HCT116 (cell line): Measurements from ENCODE around the gene TGDS. TPM values are rescaled to one million over a fixed set of nuclear protein-coding genes. Genes with fewer than 3 reads are reported as not detected.

Experiments used
- ATAC-seq: fragments of 200-7000 bp; cut with Tn5 transposase; 2 replicates; pipeline ENCODE4 v1.9.1; 2020; ENCODE audit warnings: mild to moderate bottlenecking, moderate library complexity
- BruUV-seq: library from RNA; stranded (reverse); fragments of 400-500 nt; replicated peaks from 2 replicates; lab custom pipeline; 2021; lab: Mats Ljungman, UMichigan
- CTCF ChIA-PET: fragments of 300-600 bp; sonication (Branson Sonifier 250); formaldehyde crosslinking; loops from one replicate; lab custom pipeline; 2021; ENCODE audit warnings: antibody characterized with exemption; lab: Charles Lee
- POLR2A ChIA-PET: fragments of 300-600, 350-600 bp; sonication (Branson Sonifier 250); formaldehyde crosslinking; loops from one replicate; lab custom pipeline; 2021; ENCODE audit warnings: antibody characterized with exemption; lab: Charles Lee
- RAD21 ChIA-PET, 2 experiments: fragments of 300-600 bp; sonication (Branson Sonifier 250); formaldehyde crosslinking; loops; one replicate each; lab custom pipeline; 2023; ENCODE audit warnings: low total read pairs in 2 of 2; ENCODE audit not compliant: uncharacterized antibody in 2 of 2, unreplicated experiment in 2 of 2, low non-redundant PET in 1 of 2; lab: Charles Lee
- DNase-seq: peaks from one replicate; pipeline ENCODE4 v3.0.0-alpha.2; 2010; ENCODE audit warnings: low read depth, low spot score
- H2AFZ ChIP-seq: fragments of 200-600 bp; shearing (Covaris generic), sonication (generic); 2 replicates; pipeline ENCODE4 v1.6.1; 2017; ENCODE audit warnings: low read depth, mixed run types, mixed read lengths, antibody characterized with exemption, low read length; ENCODE audit not compliant: poor library complexity, severe bottlenecking
- H3K27ac ChIP-seq: 2 replicates; pipeline ENCODE4 v1.5.1; 2012; ENCODE audit warnings: low read depth, low read length
- H3K27me3 ChIP-seq: fragments of 200-600 bp; sonication (generic); 2 replicates; pipeline ENCODE4 v1.6.1; 2016; ENCODE audit warnings: mixed run types, low read length, mixed read lengths; ENCODE audit not compliant: insufficient read depth
- H3K36me3 ChIP-seq, 2 experiments: fragments of 200-500 bp in 1 of 2; fragments of 200-600 bp in 1 of 2; sonication (Bioruptor generic) in 1 of 2; sonication (generic) in 1 of 2; 2 replicates each; pipeline versions ENCODE4 v1.5.1 to v1.6.1; 2014 to 2016; ENCODE audit warnings: low read length in 2 of 2, inconsistent platforms in 1 of 2, mixed read lengths in 1 of 2, mixed run types in 1 of 2; ENCODE audit not compliant: insufficient read depth in 2 of 2, control insufficient read depth in 1 of 2
- H3K4me1 ChIP-seq, 2 experiments: fragments of 200-600 bp in 1 of 2; sonication (generic) in 1 of 2; 2 replicates each; pipeline versions ENCODE4 v1.5.1 to v1.6.1; 2012 to 2017; ENCODE audit warnings: low read length in 2 of 2, inconsistent platforms in 1 of 2, mild to moderate bottlenecking in 1 of 2, mixed read lengths in 1 of 2, mixed run types in 1 of 2, moderate library complexity in 1 of 2; ENCODE audit not compliant: insufficient read depth in 2 of 2, control insufficient read depth in 1 of 2
- H3K4me2 ChIP-seq: fragments of 200-600 bp; sonication (generic); 2 replicates; pipeline ENCODE4 v1.6.1; 2017; ENCODE audit warnings: mixed run types, low read length, mixed read lengths
- H3K4me3 ChIP-seq, 2 experiments: fragments of 200-600 bp in 1 of 2; sonication (generic) in 1 of 2; replicated peaks in 1 of 2; 2 replicates each; pipeline ENCODE4 v1.5.1; 2011 to 2016; ENCODE audit warnings: low read length in 2 of 2, control low read depth in 1 of 2, low read depth in 1 of 2, mild to moderate bottlenecking in 1 of 2, mixed read lengths in 1 of 2, mixed run types in 1 of 2
- H3K79me2 ChIP-seq: fragments of 200-600 bp; sonication (generic); 2 replicates; pipeline ENCODE4 v1.6.1; 2017; ENCODE audit warnings: mild to moderate bottlenecking, mixed run types, low read length, moderate library complexity, mixed read lengths; ENCODE audit not compliant: insufficient read depth
- H3K9ac ChIP-seq: fragments of 200-600 bp; sonication (generic); 2 replicates; pipeline ENCODE4 v1.6.1; 2016; ENCODE audit warnings: low read length, mixed read lengths
- H3K9me2 ChIP-seq: fragments of 200-600 bp; sonication (generic), shearing (Covaris generic); 2 replicates; pipeline ENCODE4 v1.6.1; 2017; ENCODE audit warnings: mixed run types, mild to moderate bottlenecking, moderate library complexity; ENCODE audit not compliant: insufficient read depth
- H3K9me3 ChIP-seq, 2 experiments: fragments of 200-500 bp in 1 of 2; fragments of 200-600 bp in 1 of 2; sonication (Bioruptor generic) in 1 of 2; sonication (generic) in 1 of 2; 2 replicates each; pipeline ENCODE4 v1.6.1; 2014 to 2017; ENCODE audit warnings: low read length in 2 of 2, mixed read lengths in 2 of 2, inconsistent platforms in 1 of 2, low read depth in 1 of 2, mild to moderate bottlenecking in 1 of 2, mixed run types in 1 of 2, moderate library complexity in 1 of 2; ENCODE audit not compliant: control insufficient read depth in 1 of 2, insufficient read depth in 1 of 2
- H4K20me1 ChIP-seq: fragments of 200-600 bp; sonication (generic), shearing (Covaris generic); 2 replicates; pipeline ENCODE4 v1.6.1; 2017; ENCODE audit warnings: mixed run types, mild to moderate bottlenecking, moderate library complexity; ENCODE audit not compliant: insufficient read depth
- ATF3 ChIP-seq: IDR thresholded peaks from 2 replicates; pipeline ENCODE4 v1.6.1; 2012
- CBX3 ChIP-seq: IDR thresholded peaks from 2 replicates; pipeline ENCODE4 v1.6.1; 2012; ENCODE audit warnings: low read depth
- CEBPB ChIP-seq: IDR thresholded peaks from 2 replicates; pipeline ENCODE4 v1.6.1; 2012; ENCODE audit warnings: low read depth
- CTCF ChIP-seq, 3 experiments: fragments of 200-600 bp in 1 of 3; sonication (generic) in 1 of 3; IDR thresholded peaks in 2 of 3; conservative IDR thresholded peaks in 1 of 3; 2 replicates each; pipeline ENCODE4 v1.5.1; 2012 to 2017; ENCODE audit warnings: low read depth in 2 of 3, low read length in 2 of 3, antibody characterized with exemption in 1 of 3, borderline replicate concordance in 1 of 3, control low read depth in 1 of 3, mild to moderate bottlenecking in 1 of 3, mixed read lengths in 1 of 3, mixed run types in 1 of 3, moderate library complexity in 1 of 3; ENCODE audit not compliant: insufficient read depth in 1 of 3
- EGR1 ChIP-seq: IDR thresholded peaks from 2 replicates; pipeline ENCODE4 v1.6.1; 2012; ENCODE audit warnings: low read depth
- ELF1 ChIP-seq: IDR thresholded peaks from 2 replicates; pipeline ENCODE4 v1.6.1; 2012; ENCODE audit warnings: low read depth, borderline replicate concordance
- EZH2 ChIP-seq: fragments of 200-600 bp; sonication (generic); IDR thresholded peaks from 2 replicates; pipeline ENCODE4 v1.6.1; 2017; ENCODE audit warnings: antibody characterized with exemption, mixed run types
- FOSL1 ChIP-seq: IDR thresholded peaks from 2 replicates; pipeline ENCODE4 v1.6.1; 2012; ENCODE audit warnings: low read depth
- JUND ChIP-seq: IDR thresholded peaks from 2 replicates; pipeline ENCODE4 v1.6.1; 2012
- MAX ChIP-seq: IDR thresholded peaks from 2 replicates; pipeline ENCODE4 v1.6.1; 2012
- POLR2A ChIP-seq: IDR thresholded peaks from 2 replicates; pipeline ENCODE4 v1.7.0; 2011; ENCODE audit warnings: borderline replicate concordance; ENCODE audit not compliant: insufficient read depth, insufficient read length; ENCODE audit errors: extremely low read depth
- POLR2AphosphoS5 ChIP-seq: IDR thresholded peaks from 2 replicates; pipeline ENCODE4 v1.6.1; 2011; ENCODE audit warnings: mild to moderate bottlenecking, low read depth, low read length, moderate library complexity
- RAD21 ChIP-seq: IDR thresholded peaks from 2 replicates; pipeline ENCODE4 v1.6.1; 2012; ENCODE audit warnings: low read depth, mild to moderate bottlenecking
- REST ChIP-seq: IDR thresholded peaks from 2 replicates; pipeline ENCODE4 v1.6.1; 2012; ENCODE audit warnings: low read depth
- SIN3A ChIP-seq: IDR thresholded peaks from 2 replicates; pipeline ENCODE4 v1.6.1; 2012; ENCODE audit warnings: low read depth
- SP1 ChIP-seq: IDR thresholded peaks from 2 replicates; pipeline ENCODE4 v1.6.1; 2012; ENCODE audit warnings: low read depth
- TCF7L2 ChIP-seq: IDR thresholded peaks from 2 replicates; pipeline ENCODE4 v1.7.0; 2011; ENCODE audit warnings: borderline replicate concordance, inconsistent platforms; ENCODE audit not compliant: insufficient read depth, insufficient read length; ENCODE audit errors: extremely low read depth
- YY1 ChIP-seq: IDR thresholded peaks from 2 replicates; pipeline ENCODE4 v1.6.1; 2011; ENCODE audit warnings: low read length, low read depth, moderate library complexity, mild to moderate bottlenecking; ENCODE audit not compliant: insufficient replicate concordance; ENCODE audit errors: extremely low read depth
- ZFX ChIP-seq: fragments of 450-650 bp; IDR thresholded peaks from 2 replicates; pipeline ENCODE4 v1.6.1; 2017
- ZNF274 ChIP-seq: fragments of 200-500 bp; sonication (Bioruptor generic); IDR thresholded peaks from 2 replicates; pipeline ENCODE4 v1.6.1; 2014; ENCODE audit warnings: mild to moderate bottlenecking, low read depth, low read length, inconsistent platforms
- intact Hi-C: fragments of 100-400 bp; cut with micrococcal nuclease; formaldehyde crosslinking; loops from 2 replicates; pipeline ENCODE4 v1.10.0; 2022
- total RNA-seq: library from RNA; stranded (reverse); gene quantifications from one replicate; pipeline ENCODE4 v1.2.1, GENCODE V29; 2021; ENCODE audit not compliant: unreplicated experiment

The TGDS gene
- total RNA-seq, 1 experiment from 2014 or later: 16.9 TPM

- CTCF ChIA-PET: interaction anchor here (1.2 to 1.3 kb wide), 2 partner anchors 68 to 114 kb away, joined by 3 to 6 read pairs; no protein-coding TSS in a partner anchor
- no TSS peak for BruUV-seq
- TF ChIP-seq YY1 (no peak), ELF1 (no peak), ATF3 (peak; percentile 99), ZFX (peak; percentile 61; the same call in 1 of the 2 replicates), CEBPB (no peak), EGR1 (no peak), FOSL1 (no peak), TCF7L2 (peak; percentile 9), SIN3A (0 out of 2 replicates have a peak, but pooled peaks have one; percentile 49), JUND (no peak), SP1 (no peak; the same call in 1 of the 2 replicates), ZNF274 (no peak), CTCF (IDR thresholded peaks at IDR 0.05 in 2 of 3, conservative IDR thresholded peaks at IDR 0.05 in 1 of 3; ENCODE audit: borderline replicate concordance in 1 of 3, insufficient read depth in 1 of 3, low read depth in 2 of 3, low read length in 2 of 3) (no peak), RAD21 (0 out of 2 replicates have a peak, but pooled peaks have one; percentile 15), CBX3 (peak; percentile 92), MAX (peak; percentile 45), EZH2 (no peak), POLR2A (peak; percentile 65), POLR2AphosphoS5 (peak; percentile 75), REST (no peak)
These were observed 46.5 kb downstream of the TGDS start for GRCh38 chr13:94549232-94550061.

More at GRCh38 chr13:94549232-94550061, 46.5 kb downstream of the TGDS start:
- peak overlapping the region; percentile 74 for H3K27ac ChIP-seq
- no peaks in the 10 kb centered on the region for H3K79me2 ChIP-seq
- H2AFZ ChIP-seq: peak overlapping the region; percentile 74
- H3K4me3 ChIP-seq: peak overlapping the region; percentile 64 to 72
- no peaks in the 10 kb centered on the region for H4K20me1 ChIP-seq
- peak; percentile 84 for DNase-seq
- peak; percentile 94 for ATAC-seq
- no peaks in the 10 kb centered on the region for H3K9me2 ChIP-seq
- peak overlapping the region; percentile 68 for H3K9ac ChIP-seq
- intact Hi-C loops: loop anchor here (1.0 to 5.0 kb wide), 3 partner anchors 45 to 112 kb away; no protein-coding TSS in a partner anchor
- ChIA-PET RAD21 (no interaction called here), POLR2A (interaction anchor here (1.2 kb wide), 1 partner anchor 11 kb away, joined by 4 read pairs; no protein-coding TSS in a partner anchor)
- H3K36me3 ChIP-seq: no peaks in the 10 kb centered on the region
- H3K4me1 ChIP-seq: peaks cover 5 to 21% of the 10 kb centered on the region in 2 experiments; a peak in 3 of 4 replicates
- peak overlapping the region; percentile 94 for H3K4me2 ChIP-seq
- no peaks in the 10 kb centered on the region for H3K27me3 ChIP-seq
- H3K9me3 ChIP-seq: no peaks in the 10 kb centered on the region
